HepG2 (cell line): Measurements from ENCODE around the gene STMN3. TPM values are rescaled to one million over a fixed set of nuclear protein-coding genes. Genes with fewer than 3 reads are reported as not detected.

Source experiments
- AHR ChIP-seq: IDR thresholded peaks from 2 replicates; pipeline ENCODE4 v1.6.1; 2018; ENCODE audit warnings: missing genetic modification reagents, missing compliant biosample characterization
- CBX2 ChIP-seq, 2 experiments: fragments of 200-600 bp in 1 of 2; sonication (generic); formaldehyde crosslinking in 1 of 2; IDR thresholded peaks; 2 replicates each; pipeline versions ENCODE4 v1.7.0 to v1.8.1; 2018 to 2022; ENCODE audit warnings: low read depth in 2 of 2, low read length in 1 of 2, mild to moderate bottlenecking in 1 of 2, missing genetic modification reagents in 1 of 2
- FOSL1 ChIP-seq: sonication (generic); formaldehyde crosslinking; IDR thresholded peaks from 2 replicates; pipeline ENCODE4 v1.9.0; 2021; ENCODE audit warnings: missing genetic modification reagents, borderline replicate concordance
- GATAD2A ChIP-seq: IDR thresholded peaks from 2 replicates; pipeline ENCODE4 v1.6.1; 2016
- MTF2 ChIP-seq: sonication (generic); formaldehyde crosslinking; IDR thresholded peaks from 2 replicates; pipeline ENCODE4 v1.5.0; 2020; ENCODE audit warnings: missing genetic modification reagents, borderline replicate concordance
- POLR2A ChIP-seq, 2 experiments: IDR thresholded peaks; 2 replicates each; pipeline ENCODE4 v1.6.1; 2011; ENCODE audit warnings: low read depth in 2 of 2, low read length in 2 of 2, mild to moderate bottlenecking in 1 of 2, moderate library complexity in 1 of 2; ENCODE audit not compliant: insufficient read depth in 1 of 2
- REPIN1 ChIP-seq: sonication (generic); formaldehyde crosslinking; IDR thresholded peaks from 2 replicates; pipeline ENCODE4 v1.8.0; 2022; ENCODE audit warnings: missing genetic modification reagents, low read depth, mild to moderate bottlenecking, borderline replicate concordance
- SMARCC2 ChIP-seq: fragments of 450-650 bp; IDR thresholded peaks from 2 replicates; pipeline ENCODE4 v1.6.1; 2017; ENCODE audit warnings: antibody characterized with exemption, mild to moderate bottlenecking
- SPEN ChIP-seq: sonication (generic); formaldehyde crosslinking; IDR thresholded peaks from 2 replicates; pipeline ENCODE4 v1.5.1; 2020; ENCODE audit warnings: low read depth, mild to moderate bottlenecking, missing genetic modification reagents
- ZBTB42 ChIP-seq: sonication (generic); formaldehyde crosslinking; IDR thresholded peaks from 2 replicates; pipeline ENCODE4 v1.5.0; 2020; ENCODE audit warnings: mild to moderate bottlenecking, missing genetic modification reagents
- ZFP82 ChIP-seq: sonication (generic); formaldehyde crosslinking; IDR thresholded peaks from 2 replicates; pipeline ENCODE4 v1.5.1; 2020; ENCODE audit warnings: mild to moderate bottlenecking, missing genetic modification reagents, borderline replicate concordance
- ZNF367 ChIP-seq: sonication (generic); formaldehyde crosslinking; IDR thresholded peaks from 2 replicates; pipeline ENCODE4 v1.4.0; 2020; ENCODE audit warnings: missing genetic modification reagents, borderline replicate concordance
- ZNF446 ChIP-seq: sonication (generic); formaldehyde crosslinking; IDR thresholded peaks from 2 replicates; pipeline ENCODE4 v1.5.0; 2020; ENCODE audit warnings: mild to moderate bottlenecking, missing genetic modification reagents
- ZNF674 ChIP-seq: sonication (generic); formaldehyde crosslinking; IDR thresholded peaks from 2 replicates; pipeline ENCODE4 v1.5.0; 2020; ENCODE audit warnings: low read depth, mild to moderate bottlenecking, missing genetic modification reagents
- ZNF703 ChIP-seq: sonication (generic); formaldehyde crosslinking; IDR thresholded peaks from 2 replicates; pipeline ENCODE4 v1.5.1; 2020; ENCODE audit warnings: missing genetic modification reagents, mild to moderate bottlenecking, moderate library complexity, borderline replicate concordance
- ZNF720 ChIP-seq: sonication (generic); formaldehyde crosslinking; IDR thresholded peaks from 2 replicates; pipeline ENCODE4 v1.4.0; 2020; ENCODE audit warnings: missing genetic modification reagents
- ZNF768 ChIP-seq: sonication (generic); formaldehyde crosslinking; IDR thresholded peaks from 2 replicates; pipeline ENCODE4 v1.4.0; 2020; ENCODE audit warnings: missing genetic modification reagents
- ZNF883 ChIP-seq: sonication (generic); formaldehyde crosslinking; IDR thresholded peaks from 2 replicates; pipeline ENCODE4 v1.5.1; 2020; ENCODE audit warnings: mild to moderate bottlenecking, missing genetic modification reagents; ENCODE audit errors: not compliant biosample characterization
- ZSCAN30 ChIP-seq: sonication (generic); formaldehyde crosslinking; IDR thresholded peaks from 2 replicates; pipeline ENCODE4 v1.5.0; 2020; ENCODE audit warnings: mild to moderate bottlenecking, missing genetic modification reagents
- polyA plus RNA-seq, 8 experiments: library from polyadenylated mRNA; depleted of rRNA in 3 of 8; stranded (reverse) in 7 of 8; unstranded in 1 of 8; fragments of >200 nt; fragmentation: Illumina TruSeq in 4 of 8; extraction: Trizol in 4 of 8; gene quantifications; 2 replicates each; pipeline versions ENCODE4 v1.2.1 to v1.2.3, GENCODE V29; 2011 to 2016; ENCODE audit warnings: low read depth in 4 of 8, missing spikeins in 1 of 8, mixed read lengths in 1 of 8; ENCODE audit not compliant: insufficient read depth in 1 of 8
- total RNA-seq, 5 experiments: library from RNA; depleted of rRNA; stranded (reverse); fragments of >200 nt; fragmentation: Illumina TruSeq; extraction: Trizol; gene quantifications; 2 replicates each; pipeline ENCODE4 v1.2.3, GENCODE V29; 2016; ENCODE audit warnings: low read depth in 1 of 5
- TF ChIP-seq, protein P1 (sequence below): sonication (generic); formaldehyde crosslinking; IDR thresholded peaks from 2 replicates; pipeline ENCODE4 v1.5.0; 2020; ENCODE audit warnings: missing genetic modification reagents
- TF ChIP-seq, protein P2 (sequence below): sonication (generic); formaldehyde crosslinking; conservative IDR thresholded peaks from 2 replicates; pipeline ENCODE4 v1.4.0; 2020; ENCODE audit warnings: missing genetic modification reagents
- TF ChIP-seq, protein P3 (sequence below): sonication (generic); formaldehyde crosslinking; IDR thresholded peaks from 2 replicates; pipeline ENCODE4 v1.4.0; 2020; ENCODE audit warnings: missing genetic modification reagents

Gene STMN3
- total and polyA plus RNA-seq, 2 of the 13 experiments (the other 11 are each of a cell fraction or from before 2014, with no cell fraction given), result 21.0 to 48.3 TPM

DNA sequence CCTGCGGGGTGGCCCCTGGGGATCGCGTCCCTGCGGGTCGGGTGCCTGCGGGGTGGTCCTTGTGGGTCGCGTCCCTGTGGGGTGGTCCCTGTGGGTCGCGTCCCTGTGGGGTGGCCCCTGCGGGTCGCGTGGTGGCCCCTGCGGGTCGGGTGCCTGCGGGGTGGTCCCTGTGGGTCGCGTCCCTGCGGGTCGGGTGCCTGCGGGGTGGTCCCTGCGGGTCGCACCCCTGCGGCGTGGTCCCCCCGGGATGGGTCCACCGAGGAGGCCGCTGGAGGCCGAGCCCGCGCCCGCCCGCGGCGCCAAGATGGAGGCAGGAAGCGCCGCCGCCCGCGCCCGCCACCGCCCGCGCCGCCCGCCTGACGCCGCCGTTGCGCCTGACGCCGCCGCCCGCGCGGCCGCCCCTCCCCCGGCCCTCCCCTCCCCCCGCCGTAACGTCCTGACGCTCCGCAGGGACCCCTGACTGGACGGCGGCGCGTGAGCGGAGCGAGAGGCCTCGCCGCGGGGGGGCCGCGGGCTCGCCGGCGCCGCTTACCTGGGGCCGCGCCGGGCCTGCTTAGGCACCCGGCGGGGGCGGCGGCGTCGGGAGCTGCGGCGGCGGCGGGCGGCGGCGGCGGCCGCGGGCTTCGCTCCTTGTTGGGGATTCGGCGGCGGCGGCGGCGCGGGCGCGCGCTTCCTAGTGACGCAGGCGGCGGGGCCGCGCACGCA lies 26.6 kb downstream of the STMN3 start, which contains the start of gene GMEB2 (continued):
- TF ChIP-seq, protein P1, sequence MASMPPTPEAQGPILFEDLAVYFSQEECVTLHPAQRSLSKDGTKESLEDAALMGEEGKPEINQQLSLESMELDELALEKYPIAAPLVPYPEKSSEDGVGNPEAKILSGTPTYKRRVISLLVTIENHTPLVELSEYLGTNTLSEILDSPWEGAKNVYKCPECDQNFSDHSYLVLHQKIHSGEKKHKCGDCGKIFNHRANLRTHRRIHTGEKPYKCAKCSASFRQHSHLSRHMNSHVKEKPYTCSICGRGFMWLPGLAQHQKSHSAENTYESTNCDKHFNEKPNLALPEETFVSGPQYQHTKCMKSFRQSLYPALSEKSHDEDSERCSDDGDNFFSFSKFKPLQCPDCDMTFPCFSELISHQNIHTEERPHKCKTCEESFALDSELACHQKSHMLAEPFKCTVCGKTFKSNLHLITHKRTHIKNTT (CRISPR knock-in tag), result peak; percentile 66; the same call in 1 of the 2 replicates
- no peak for TF ChIP-seq ZNF720 (CRISPR knock-in tag)
- TF ChIP-seq POLR2A (IDR thresholded peaks at IDR 0.05; ENCODE audit: insufficient read depth in 1 of 2, low read depth in 2 of 2, low read length in 2 of 2), result peak; percentile 44 to 83; a peak in 3 of 4 replicates
- TF ChIP-seq ZNF883 (CRISPR knock-in tag), result peak; percentile 78
- TF ChIP-seq AHR (CRISPR knock-in tag), result 0 out of 2 replicates have a peak, but pooled peaks have one; percentile 17
- TF ChIP-seq ZSCAN30, result no peak
- no peak for TF ChIP-seq CBX2 (IDR thresholded peaks at IDR 0.05; ENCODE audit: low read depth, low read length)
- TF ChIP-seq CBX2 (CRISPR knock-in tag; IDR thresholded peaks at IDR 0.05; ENCODE audit: low read depth), result no peak
- no peak for TF ChIP-seq MTF2
- TF ChIP-seq, protein P2, sequence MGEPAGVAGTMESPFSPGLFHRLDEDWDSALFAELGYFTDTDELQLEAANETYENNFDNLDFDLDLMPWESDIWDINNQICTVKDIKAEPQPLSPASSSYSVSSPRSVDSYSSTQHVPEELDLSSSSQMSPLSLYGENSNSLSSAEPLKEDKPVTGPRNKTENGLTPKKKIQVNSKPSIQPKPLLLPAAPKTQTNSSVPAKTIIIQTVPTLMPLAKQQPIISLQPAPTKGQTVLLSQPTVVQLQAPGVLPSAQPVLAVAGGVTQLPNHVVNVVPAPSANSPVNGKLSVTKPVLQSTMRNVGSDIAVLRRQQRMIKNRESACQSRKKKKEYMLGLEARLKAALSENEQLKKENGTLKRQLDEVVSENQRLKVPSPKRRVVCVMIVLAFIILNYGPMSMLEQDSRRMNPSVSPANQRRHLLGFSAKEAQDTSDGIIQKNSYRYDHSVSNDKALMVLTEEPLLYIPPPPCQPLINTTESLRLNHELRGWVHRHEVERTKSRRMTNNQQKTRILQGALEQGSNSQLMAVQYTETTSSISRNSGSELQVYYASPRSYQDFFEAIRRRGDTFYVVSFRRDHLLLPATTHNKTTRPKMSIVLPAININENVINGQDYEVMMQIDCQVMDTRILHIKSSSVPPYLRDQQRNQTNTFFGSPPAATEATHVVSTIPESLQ (CRISPR knock-in tag), result no peak
- no peak for TF ChIP-seq SMARCC2
- TF ChIP-seq ZNF703 (CRISPR knock-in tag), result no peak
- TF ChIP-seq ZNF674, result no peak; the same call in 1 of the 2 replicates
- no peak; the same call in 1 of the 2 replicates for TF ChIP-seq FOSL1
- TF ChIP-seq SPEN (CRISPR knock-in tag), result peak; percentile 72
- no peak for TF ChIP-seq ZBTB42 (CRISPR knock-in tag)
- no peak for TF ChIP-seq ZNF446 (CRISPR knock-in tag)
- TF ChIP-seq ZNF367 (CRISPR knock-in tag), result peak; percentile 71; the same call in 1 of the 2 replicates
- TF ChIP-seq GATAD2A (CRISPR knock-in tag), result no peak
- TF ChIP-seq REPIN1 (CRISPR knock-in tag), result no peak
- TF ChIP-seq, protein P3, sequence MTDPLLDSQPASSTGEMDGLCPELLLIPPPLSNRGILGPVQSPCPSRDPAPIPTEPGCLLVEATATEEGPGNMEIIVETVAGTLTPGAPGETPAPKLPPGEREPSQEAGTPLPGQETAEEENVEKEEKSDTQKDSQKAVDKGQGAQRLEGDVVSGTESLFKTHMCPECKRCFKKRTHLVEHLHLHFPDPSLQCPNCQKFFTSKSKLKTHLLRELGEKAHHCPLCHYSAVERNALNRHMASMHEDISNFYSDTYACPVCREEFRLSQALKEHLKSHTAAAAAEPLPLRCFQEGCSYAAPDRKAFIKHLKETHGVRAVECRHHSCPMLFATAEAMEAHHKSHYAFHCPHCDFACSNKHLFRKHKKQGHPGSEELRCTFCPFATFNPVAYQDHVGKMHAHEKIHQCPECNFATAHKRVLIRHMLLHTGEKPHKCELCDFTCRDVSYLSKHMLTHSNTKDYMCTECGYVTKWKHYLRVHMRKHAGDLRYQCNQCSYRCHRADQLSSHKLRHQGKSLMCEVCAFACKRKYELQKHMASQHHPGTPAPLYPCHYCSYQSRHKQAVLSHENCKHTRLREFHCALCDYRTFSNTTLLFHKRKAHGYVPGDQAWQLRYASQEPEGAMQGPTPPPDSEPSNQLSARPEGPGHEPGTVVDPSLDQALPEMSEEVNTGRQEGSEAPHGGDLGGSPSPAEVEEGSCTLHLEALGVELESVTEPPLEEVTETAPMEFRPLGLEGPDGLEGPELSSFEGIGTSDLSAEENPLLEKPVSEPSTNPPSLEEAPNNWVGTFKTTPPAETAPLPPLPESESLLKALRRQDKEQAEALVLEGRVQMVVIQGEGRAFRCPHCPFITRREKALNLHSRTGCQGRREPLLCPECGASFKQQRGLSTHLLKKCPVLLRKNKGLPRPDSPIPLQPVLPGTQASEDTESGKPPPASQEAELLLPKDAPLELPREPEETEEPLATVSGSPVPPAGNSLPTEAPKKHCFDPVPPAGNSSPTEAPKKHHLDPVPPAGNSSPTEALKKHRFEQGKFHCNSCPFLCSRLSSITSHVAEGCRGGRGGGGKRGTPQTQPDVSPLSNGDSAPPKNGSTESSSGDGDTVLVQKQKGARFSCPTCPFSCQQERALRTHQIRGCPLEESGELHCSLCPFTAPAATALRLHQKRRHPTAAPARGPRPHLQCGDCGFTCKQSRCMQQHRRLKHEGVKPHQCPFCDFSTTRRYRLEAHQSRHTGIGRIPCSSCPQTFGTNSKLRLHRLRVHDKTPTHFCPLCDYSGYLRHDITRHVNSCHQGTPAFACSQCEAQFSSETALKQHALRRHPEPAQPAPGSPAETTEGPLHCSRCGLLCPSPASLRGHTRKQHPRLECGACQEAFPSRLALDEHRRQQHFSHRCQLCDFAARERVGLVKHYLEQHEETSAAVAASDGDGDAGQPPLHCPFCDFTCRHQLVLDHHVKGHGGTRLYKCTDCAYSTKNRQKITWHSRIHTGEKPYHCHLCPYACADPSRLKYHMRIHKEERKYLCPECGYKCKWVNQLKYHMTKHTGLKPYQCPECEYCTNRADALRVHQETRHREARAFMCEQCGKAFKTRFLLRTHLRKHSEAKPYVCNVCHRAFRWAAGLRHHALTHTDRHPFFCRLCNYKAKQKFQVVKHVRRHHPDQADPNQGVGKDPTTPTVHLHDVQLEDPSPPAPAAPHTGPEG (CRISPR knock-in tag), result peak; percentile 96
- peak; percentile 71; the same call in 1 of the 2 replicates for TF ChIP-seq ZNF768 (CRISPR knock-in tag)
- 0 out of 2 replicates have a peak, but pooled peaks have one; percentile 7 for TF ChIP-seq ZFP82 (CRISPR knock-in tag)
